Stimulated activated CD8-positive, alpha-beta memory T cell treated with anti-CD3 and anti-CD28 coated beads, Interleukin-15, amount 100 ng/mL, for 48 hours (primary cell): Measurements from ENCODE around the gene ACAP2.

Experiments
- DNase-seq, 2 donors: peaks; one replicate each; pipeline ENCODE4 v3.0.0-alpha.2; 2020; ENCODE audit warnings: low read depth in 2 of 2

The ACAP2 gene

GRCh38 chr3:195259475-195260279 is 183.1 kb downstream of the ACAP2 start:
- peak; percentile 88 for DNase-seq

DNA sequence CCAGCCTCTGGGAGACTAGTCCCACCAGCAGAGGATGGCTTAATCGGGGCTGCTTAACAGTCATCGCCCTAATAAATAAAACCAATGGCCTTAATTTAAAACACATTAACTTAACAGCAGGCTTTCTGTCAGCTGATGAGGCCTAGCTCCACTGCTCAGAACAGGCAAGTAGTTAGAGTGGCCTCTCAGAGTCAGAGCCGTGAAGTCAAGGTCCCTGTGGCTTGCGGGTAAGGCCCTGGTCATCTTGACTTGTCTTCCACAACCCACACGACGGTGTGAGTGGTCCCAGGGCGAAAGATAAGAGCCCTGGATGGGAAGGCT is 183.7 kb downstream of the ACAP2 start:
- DNase-seq, result no peak

GRCh38 chr3:195258449-195259153 is 184.2 kb downstream of the ACAP2 start:
- no peak for DNase-seq

DNA sequence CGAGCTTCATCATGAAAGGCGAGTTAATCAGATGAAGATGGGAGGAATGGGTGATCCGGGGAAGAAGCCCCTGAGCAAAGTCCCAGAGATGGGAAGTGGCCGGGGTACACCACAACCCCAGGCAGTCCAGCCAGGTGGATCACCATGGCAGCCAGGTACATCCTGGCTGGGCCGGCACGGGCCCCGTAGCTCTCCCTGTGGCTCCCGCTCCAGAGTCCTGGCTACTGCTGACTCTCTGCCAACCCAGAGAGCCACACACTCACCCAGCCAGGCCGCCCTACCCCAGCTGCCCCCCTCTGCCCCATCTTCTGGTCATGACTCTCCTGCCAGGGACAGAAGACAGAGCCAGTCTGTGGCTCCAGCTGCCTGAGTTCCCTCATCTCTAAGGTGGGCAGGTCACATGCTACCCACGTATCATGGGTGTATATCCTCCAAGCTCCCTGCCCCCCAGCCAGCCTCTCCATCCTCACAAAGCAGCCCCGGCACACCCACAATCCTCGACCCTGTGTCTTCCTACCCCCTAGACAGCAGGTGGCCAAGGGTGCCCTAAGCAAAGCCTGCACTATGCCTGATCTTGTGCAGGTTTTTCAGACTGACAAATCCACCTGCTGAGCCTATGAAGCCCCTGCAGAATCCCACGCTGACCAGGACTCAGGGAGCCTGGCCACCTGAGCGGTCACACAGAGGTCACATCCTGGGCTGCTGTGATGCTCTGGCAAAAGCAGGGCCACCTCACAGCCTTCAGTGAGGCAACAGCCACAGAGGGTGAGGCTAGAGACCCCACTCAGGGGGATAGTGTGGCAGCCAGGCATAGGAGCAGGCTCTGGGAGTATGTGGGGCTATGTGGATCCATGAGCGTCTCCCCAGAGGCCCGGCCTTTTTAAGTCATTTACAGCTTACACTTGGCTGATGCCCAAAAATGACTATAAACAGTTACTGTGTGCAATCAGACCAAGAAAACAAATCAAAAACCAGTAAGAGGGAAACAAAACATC is 185.1 kb downstream of the ACAP2 start:
- no peak for DNase-seq

- DNase-seq, result no peak
Observed at GRCh38 chr3:195256639-195257453, 186.0 kb downstream of the ACAP2 start.

- no peak for DNase-seq
Observed at GRCh38 chr3:195255571-195256501, 187.0 kb downstream of the ACAP2 start.

- no peak for DNase-seq
Observed at GRCh38 chr3:195255176-195255500, 187.7 kb downstream of the ACAP2 start.

- no peak for DNase-seq
Observed at GRCh38 chr3:195254454-195255175, 188.2 kb downstream of the ACAP2 start.

DNA sequence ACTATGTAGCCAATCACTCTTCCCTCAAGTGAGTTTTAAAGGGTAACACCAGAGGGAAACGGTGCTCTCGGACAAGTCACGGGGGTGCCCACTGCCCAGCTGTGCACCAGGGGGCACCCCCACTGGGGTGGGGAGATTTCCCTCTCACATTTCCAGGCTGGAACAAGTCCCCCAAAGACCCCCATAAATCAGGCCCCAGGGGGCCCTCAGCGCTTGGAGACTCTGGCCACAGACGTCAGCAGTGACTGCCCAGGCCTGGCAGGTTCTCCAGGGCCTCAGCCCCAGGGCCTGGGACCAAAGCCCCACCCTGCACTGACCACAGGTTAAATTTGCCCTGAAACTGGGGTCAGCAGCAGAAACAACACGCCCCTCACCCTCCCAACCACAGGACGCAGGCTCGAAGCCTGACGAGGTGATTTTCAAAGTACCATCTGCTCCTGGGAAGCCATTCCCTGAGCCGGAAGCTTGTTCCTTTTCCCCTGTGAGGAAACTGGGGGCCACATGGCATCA is 188.8 kb downstream of the ACAP2 start:
- DNase-seq, result no peak

DNA sequence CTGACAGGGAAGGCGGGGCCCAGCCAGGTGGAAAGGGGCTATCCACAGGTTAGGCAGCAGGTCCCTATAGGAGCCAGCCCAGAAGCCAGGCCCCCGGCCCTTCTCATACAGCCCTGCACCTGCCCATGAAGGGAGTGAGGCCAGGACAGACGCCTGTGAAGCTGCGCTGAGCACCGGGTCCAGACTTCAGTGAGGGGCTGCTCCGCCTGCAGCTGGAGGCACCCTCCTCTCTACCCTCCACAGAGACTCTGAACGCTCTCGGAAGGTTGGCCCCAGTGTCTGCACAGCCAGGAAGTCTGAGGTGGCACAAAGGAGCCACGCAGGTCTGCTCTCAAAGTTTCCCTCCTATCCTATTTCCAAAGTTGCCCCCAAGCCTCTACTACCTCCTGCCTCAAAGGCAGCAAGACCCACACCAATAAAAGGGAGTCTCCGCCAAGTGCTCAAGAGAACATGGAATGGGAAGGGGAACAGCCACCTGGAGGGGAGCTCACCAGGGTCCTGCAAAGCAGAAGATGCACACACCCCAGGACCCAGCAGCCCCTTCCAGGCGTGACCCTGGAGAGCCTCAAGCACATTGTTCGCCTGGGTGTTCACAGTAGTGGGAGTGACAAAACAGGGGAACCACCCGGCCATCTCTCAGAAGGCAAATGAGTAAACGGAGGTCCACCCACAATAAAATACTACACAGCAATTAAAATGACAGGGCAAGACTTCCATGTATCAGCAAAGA is 191.3 kb downstream of the ACAP2 start:
- peak in 1 of 2 donors; percentile 25 for DNase-seq

DNA sequence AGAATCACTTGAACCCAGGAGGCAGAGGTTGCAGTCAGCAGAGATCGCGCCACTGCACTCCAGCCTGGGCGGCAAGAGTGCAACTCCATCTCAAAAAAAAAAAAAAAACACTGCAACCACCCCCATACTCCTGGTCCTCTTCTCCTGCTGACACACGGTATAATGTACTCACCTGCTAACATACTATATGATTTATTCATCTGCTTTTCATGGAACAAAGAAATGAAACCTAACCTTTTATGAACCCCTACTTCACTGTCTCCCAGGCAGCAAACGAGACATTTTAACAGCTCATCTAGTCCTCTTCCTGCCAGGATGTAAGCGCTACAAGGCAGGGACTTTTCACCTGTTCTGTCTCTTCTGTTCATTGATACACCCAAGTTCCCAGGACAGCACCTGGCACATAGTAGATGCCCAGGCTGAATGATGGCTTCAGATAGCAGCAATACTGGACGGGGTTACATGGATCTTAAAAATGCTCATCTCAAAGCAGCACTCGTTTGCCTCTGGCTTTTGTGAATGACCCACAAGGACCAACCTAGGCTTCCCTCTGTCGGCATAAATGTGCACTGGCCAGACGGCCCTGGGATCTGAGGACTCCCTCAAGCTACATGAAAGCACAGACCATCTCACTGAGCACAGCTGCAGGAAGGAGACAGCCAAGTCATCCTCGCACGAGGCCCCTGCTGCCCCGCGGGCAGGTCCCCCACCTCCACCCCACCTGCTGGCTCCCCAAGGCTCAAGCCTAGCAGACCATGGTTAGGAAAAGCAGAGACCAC is 192.2 kb downstream of the ACAP2 start:
- no peak for DNase-seq

DNA sequence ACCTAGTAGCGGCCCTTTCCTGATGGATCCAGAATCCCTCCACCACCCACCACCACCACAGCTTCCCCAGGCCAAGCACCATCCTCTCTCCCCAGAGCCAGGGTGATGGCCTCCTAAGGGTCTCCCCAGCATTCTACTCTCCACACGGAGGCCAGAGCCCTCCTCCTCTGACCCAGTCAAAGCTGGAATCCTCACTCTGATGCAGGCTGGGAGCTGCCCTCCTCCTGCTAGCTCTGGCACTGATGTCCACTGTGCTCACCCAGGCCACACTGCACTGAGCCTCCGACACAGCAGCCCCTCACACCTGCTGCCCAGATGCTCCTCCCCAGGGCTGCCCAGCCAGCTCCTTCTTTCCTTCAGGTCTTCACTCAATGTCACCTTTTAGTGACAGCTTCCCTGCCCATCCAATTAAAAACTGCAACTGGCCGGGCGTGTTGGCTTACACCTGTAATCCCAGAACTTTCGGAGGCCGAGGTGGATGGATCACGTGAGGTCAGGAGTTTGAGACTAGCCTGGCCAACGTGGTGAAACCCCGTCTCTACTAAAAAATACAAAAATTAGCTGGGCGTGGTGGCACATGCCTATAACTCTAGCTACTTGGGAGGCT is 192.9 kb downstream of the ACAP2 start:
- DNase-seq, result no peak

- DNase-seq, result no peak
Observed at GRCh38 chr3:195249057-195249770, 193.6 kb downstream of the ACAP2 start.

GRCh38 chr3:195248281-195248680 is 194.5 kb downstream of the ACAP2 start:
- no peak for DNase-seq

DNA sequence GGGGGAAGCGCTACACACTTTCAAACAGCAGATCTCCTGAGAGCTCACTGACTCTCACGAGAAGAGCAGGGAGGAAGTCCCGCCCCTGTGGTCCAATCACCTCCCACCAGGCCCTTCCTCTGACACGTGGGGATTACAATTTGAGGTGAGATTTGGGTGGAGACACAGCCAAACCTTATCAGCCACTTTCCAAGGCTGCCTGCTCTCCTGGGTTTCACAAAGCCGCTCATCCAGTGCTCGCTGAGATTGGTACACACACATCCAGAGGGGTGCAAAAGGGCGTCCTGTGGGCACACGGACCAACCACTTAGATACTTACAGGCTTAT is 195.0 kb downstream of the ACAP2 start:
- DNase-seq, result no peak

DNA sequence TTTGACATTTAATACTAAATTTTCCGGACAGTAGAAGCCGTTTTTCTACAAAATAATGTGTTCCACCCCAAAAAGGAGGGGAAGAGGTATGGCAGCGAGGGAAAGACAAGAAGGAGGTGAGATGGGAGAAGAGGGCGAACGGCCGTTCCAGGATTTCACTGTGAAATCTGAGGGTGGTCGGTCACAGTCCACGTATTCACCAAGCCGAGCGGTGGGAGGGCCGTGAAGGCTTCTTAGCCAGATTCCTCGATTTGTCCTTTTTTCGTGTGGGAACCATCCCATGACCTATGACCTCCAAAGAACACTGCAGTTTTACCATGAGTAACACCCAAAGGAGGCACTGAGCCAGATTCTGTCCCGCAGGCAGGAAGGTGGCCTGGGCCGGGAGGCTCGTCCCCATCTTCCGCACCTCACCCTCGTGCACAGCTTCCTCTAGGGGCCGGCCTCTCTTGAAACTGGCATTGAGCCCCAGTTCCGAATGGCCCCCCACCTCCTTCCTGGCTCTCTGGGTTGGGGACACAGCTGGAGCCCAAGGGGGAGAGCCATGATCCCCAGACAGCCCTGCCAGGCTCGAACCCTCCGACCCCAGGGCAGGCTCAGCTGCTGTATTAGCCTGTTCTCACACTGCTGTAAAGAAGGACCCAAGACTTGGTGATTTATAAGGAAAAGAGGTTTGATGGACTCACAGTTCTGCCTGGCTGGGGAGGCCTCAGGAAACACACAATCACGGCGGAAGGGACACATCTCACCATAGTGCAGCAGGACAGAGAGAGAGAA is 195.5 kb downstream of the ACAP2 start:
- no peak for DNase-seq
